NCI-H748 (cell line): Measurements from ENCODE around the gene NEDD4L.
"Not testable (repeated sequence)": the region's sequence is repeated elsewhere in the genome, so short reads cannot be mapped to it uniquely, and the experiment has no call there.

Experiments
- DNase-seq: peaks from one replicate; lab custom pipeline; 2025; ENCODE audit not compliant: unreplicated experiment; lab: John Stamatoyannopoulos, UW

NEDD4L gene

GRCh38 chr18:58146099-58146498 is 102.1 kb downstream of the NEDD4L start:
- no peak for DNase-seq

- DNase-seq: peak; percentile 22
Observed at GRCh38 chr18:58148954-58149471, 105.0 kb downstream of the NEDD4L start.

DNA sequence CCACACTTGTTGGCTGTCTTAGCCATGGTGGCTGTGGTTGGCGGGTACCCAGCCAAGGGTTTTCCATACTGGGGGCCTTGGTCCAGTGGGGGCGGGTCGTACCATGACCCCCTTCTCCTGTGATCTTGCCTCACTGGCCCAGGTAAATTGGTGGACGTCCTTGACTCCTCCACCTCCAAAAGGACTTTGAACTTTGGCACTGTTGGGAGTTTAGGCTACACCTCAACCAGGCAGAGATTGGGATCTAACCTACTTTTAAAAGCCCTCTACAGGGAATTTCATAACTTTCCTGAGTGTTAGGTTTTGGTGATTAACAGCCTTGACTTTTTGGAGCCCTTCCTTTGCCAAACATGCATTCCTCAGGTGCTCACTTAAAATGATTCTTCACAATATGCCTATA is 106.7 kb downstream of the NEDD4L start:
- DNase-seq: no peak

DNA sequence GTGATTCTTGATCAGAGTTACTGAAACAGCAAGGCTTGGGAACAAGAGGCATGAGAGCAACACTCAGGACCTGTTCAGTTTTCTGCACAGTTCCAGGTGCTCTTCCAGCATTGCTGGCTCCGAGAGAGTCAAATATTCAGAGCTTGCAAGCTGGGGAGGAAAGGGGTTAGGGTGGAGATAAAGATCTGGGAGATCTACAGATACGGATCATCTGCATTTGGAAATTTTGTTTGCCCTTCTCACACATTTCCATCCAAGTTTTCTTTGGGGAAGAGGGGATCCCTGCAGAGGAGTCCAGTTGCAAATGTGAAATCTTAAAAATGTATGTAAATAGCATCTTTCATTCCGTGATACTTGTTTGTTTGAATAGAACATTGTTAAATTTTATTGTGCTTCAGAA is 108.2 kb downstream of the NEDD4L start:
- DNase-seq: no peak

DNA sequence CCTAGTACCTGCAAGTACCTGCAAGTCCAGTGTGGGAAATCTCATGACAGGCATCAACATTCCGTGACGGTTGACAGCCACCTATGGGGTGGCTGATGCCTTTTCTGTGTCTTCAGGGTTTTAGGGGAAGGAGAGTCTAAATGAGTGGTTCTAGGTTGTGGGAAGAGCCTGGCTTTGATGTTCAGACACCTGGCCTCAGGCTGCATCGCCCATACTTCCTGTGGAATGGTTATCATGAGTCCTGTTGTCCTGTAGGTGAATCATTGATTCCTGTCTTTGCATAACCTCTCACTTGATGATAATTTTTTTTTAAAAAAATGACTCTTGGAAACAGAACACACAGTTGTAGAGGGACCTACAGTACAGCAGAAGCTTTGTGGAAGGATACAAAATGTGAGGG is 108.9 kb downstream of the NEDD4L start:
- no peak for DNase-seq

GRCh38 chr18:58156516-58156915 is 112.5 kb downstream of the NEDD4L start:
- no peak for DNase-seq

DNA sequence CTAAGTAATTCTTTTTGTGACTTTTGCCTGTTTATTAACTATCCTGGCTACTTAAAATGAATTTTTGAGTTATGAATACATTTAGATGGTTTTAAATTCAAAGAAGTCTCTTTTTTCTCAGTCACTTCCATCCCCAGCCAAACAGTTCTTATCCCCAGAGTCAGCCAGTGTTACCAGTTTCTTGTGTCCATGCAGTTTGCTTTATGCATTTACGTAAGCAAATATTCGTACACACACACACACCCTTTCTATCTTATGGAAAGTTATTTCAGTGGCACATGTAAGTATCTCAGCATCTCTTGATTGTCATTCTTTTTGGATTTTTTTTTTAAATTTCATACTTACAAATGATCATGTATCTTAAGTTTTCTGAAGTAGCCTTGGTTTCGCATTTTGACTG is 113.2 kb downstream of the NEDD4L start:
- DNase-seq: no peak

DNA sequence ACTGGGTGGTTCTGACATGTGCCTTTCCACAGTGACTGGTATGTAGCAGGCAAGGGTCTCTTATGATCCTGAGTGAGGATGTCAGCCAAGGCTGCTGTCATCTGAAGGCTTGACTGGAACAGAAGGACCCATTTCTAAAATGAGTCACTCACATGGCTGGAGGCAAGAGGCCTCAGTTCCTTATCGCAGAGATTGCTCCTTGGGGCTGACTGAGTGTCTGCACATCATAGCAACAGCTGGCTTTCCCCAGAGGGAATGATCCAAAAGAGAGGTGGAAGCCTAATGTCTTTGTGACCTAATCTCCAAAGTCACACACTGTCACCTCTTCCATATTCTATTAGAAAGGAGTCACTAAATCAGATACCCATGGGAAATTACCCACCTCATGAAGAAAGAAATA is 114.0 kb downstream of the NEDD4L start:
- no peak for DNase-seq

GRCh38 chr18:58158459-58158858 is 114.4 kb downstream of the NEDD4L start:
- no peak for DNase-seq

- DNase-seq: no peak
Observed at GRCh38 chr18:58161659-58162058, 117.6 kb downstream of the NEDD4L start.

- no peak for DNase-seq
Observed at GRCh38 chr18:58162127-58162526, 118.1 kb downstream of the NEDD4L start.

GRCh38 chr18:58163004-58163590 is 119.1 kb downstream of the NEDD4L start:
- no peak for DNase-seq

DNA sequence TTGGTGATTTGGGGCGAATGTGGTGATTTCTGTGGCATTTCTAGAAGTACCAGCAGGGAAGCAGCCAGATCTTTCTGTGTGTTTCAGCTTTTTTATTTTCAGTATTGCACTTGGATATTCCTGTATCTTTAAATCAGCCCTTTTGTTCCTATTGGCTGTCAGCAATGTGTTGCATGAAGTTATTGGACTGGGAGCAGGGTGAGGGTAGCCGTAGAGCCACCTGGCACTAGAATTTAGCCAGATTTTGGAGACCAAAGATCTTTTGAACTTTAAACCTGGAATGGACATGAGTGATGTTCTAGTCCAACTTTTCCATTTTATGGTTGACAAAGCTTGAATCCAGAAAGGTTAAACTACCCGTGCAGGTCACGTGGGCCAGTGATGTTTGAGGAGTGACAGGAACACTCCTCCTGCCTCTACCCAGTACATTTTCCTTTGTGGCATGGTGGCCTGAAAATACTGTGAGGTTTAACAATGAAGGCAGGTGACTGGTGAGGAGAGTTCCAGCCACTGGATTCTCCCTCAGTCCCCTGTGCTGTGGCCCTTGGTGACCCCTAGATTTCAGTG is 122.3 kb downstream of the NEDD4L start:
- no peak for DNase-seq

DNA sequence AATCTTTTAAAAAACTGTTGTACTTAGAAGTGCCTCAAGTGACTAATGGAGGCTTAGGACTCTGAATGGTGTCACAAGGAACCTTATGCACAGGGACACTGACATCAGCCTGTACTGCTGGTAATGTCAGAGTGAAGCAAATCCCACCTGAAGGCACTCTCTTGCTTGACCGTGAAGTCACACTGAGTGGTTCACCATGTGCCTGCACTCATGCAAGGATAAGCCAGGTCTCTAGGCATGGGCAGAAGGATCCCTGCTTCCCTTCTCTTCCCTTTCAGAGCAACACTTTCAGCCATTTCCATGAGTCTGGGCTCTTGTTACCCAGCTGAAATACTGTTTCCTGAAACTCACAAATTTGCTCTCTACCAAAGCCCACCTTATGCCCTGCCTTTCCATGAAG is 123.0 kb downstream of the NEDD4L start:
- no peak for DNase-seq

GRCh38 chr18:58168221-58168620 is 124.2 kb downstream of the NEDD4L start:
- DNase-seq: no peak

- no peak for DNase-seq
Observed at GRCh38 chr18:58168993-58169392, 125.0 kb downstream of the NEDD4L start.

GRCh38 chr18:58169472-58169871 is 125.4 kb downstream of the NEDD4L start:
- no peak for DNase-seq

DNA sequence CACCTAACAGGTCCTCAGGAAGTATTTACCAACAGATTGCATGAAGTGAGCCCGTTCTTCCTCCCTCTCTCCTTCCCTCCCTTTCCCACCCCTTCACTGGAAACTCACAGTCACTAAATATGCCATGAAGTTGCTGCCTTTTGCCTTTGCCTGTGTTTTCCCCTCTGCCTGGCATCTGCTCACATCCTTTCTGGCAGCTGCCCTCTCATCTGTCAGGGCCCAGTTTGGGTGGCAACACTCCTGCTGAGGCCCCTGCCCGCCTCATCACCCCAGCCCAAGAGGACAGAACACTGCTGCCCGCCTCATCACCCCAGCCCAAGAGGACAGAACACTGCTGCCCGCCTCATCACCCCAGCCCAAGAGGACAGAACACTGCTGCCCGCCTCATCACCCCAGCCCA is 126.0 kb downstream of the NEDD4L start:
- not testable (repeated sequence) for DNase-seq

DNA sequence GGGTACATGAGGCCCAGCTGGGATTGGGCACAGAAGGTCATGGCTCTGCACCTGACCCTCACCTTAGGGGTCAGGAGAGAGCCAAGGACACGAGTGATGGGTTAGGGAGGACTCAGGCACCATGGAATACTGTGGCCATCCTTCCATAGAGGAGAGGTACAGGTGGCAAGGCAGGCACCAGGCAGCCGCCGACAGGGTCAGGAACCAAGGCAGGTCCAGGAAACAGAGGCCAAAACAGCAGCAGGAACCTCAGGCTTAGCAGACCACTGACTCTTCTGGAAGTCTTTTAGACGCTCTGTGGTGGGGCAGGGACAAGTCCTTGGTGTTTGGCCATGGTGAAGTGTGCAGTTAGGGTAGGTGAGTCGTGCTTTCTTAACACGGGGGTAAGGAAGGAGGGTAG is 128.0 kb downstream of the NEDD4L start:
- DNase-seq: no peak

DNA sequence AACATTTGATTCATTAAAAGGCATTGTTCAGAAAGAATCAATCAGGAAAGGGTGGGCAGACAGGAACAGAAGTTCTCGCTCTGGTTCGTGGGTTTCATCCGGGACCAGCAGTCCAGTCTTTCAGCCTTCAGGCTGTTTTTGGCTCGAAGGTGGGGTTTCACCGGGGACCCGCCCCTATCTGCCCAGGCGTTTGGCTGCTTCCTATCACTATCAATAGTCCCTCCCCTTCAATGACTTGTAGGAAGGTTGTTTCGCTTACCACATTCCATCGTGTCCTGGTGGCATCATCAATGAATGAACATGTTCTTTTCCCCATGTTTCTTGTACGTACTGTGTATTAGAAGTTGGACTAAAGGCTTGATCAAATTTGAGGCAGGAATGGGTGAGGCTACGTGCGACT is 130.3 kb downstream of the NEDD4L start:
- DNase-seq: no peak

GRCh38 chr18:58175122-58175785 is 131.2 kb downstream of the NEDD4L start:
- no peak for DNase-seq

- DNase-seq: no peak
Observed at GRCh38 chr18:58175786-58176176, 131.8 kb downstream of the NEDD4L start.
